HuH-7 (cell line): ENCODE measurements around the gene TBC1D5.
"Not testable (repeated sequence)": the region's sequence is repeated elsewhere in the genome, so short reads cannot be mapped to it uniquely, and the experiment has no call there.

Source experiments
- DNase-seq: peaks from one replicate; pipeline ENCODE4 v3.0.0; 2011; ENCODE audit warnings: low spot score

Gene TBC1D5

DNA sequence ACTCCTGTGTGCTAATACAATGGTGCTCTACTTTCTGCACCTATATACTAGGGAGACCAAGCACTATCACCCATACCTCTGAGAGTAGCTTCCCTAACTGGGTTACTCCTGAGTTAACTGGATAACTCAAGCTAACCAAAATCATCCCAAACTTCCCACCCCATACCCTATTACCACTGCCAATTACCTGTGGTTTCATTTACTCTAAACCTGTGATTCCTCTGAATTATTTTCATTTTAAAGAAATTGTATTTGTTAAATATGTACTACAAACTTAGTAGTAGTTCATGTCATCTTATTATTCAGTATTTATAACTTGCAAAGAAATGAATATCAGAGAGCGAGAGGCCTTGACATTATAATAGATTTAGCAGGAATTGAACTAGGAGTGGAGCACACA, 340.5 kb downstream of the TBC1D5 start:
- no peak for DNase-seq

GRCh38 chr3:17399586-17399985, 342.8 kb downstream of the TBC1D5 start:
- DNase-seq, result no peak

GRCh38 chr3:17398959-17399551, 343.4 kb downstream of the TBC1D5 start:
- DNase-seq, result no peak

DNA sequence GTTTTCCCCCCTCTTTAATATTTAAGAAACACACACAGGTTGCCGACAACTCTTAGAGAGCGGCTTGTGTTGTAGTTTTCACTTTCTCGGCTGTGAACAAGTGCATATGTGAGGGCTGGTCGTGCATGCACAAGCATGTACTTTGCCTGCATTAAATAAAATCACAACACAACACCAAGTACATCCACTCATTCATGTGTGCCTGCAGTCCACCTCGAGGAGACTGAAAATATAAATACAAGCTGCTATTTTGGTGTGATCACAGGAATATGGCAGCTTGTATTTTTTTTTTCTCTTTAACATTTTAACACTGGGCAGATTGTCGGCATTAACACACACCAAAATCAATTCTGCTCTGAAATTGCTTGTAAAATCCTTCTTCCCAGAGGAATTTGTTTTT, 346.4 kb downstream of the TBC1D5 start:
- no peak for DNase-seq

DNA sequence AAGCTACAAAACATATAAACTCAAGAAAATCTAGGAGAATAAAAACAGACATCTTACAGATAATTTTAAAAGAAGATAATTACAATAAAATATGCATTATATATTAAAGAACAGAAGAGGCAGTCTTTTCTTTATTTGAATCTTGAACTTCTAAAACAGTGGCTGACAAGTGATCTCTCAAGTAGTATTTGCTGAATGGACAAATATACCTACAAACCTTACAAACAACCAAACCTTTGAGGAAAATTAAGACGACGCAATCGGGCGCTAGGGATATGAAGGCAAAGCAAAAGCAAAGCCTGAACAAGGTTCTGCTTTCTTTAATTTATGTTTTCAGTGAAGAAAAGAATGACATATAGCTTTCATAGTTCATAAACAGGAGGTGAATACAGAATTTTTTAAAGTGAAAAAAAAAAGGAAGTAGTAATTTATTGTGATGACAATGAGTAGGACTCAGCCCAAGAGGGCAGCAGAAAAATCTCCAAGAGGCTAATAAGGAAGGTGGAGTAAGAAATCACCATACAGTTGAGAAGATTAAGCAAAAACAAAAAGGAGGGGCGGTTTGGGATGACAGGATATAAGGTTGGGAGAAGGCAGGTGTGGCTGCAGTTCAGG, 347.8 kb downstream of the TBC1D5 start:
- DNase-seq, result no peak

DNA sequence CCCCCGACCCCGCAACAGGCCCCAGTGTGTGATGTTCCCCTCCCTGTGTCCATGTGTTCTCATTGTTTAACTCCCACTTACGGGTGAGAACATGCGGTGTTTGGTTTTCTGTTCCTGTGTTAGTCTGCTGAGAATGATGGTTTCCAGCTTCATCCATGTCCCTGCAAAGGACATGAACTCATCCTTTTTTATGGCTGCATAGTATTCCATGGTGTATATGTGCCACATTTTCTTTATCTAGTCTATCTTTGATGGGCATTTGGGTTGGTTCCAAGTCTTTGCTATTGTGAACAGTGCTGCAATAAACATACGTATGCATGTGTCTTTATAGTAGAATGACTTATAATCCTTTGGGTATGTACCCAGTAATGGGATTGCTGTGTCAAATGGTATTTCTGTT, 349.9 kb downstream of the TBC1D5 start:
- not testable (repeated sequence) for DNase-seq

DNA sequence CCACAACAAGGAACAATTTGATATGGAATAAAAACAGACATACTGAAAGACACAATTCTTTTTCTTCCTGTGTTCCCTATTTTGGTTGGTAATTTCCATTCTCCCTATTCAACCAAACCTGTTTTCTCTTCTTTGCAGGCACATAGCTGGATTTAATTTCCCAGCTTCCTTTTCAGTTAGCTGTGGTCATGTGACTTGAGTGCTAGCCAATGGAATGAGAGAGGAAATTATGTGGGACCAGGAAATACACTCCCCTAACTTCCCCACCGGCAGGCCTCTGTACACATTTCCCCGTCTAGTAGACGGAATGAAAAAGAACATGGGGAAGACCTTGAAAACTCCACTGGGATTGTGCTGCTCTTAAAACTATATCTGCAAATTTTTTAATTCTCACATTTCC, 351.6 kb downstream of the TBC1D5 start:
- no peak for DNase-seq

GRCh38 chr3:17387108-17387507, 355.3 kb downstream of the TBC1D5 start:
- no peak for DNase-seq

DNA sequence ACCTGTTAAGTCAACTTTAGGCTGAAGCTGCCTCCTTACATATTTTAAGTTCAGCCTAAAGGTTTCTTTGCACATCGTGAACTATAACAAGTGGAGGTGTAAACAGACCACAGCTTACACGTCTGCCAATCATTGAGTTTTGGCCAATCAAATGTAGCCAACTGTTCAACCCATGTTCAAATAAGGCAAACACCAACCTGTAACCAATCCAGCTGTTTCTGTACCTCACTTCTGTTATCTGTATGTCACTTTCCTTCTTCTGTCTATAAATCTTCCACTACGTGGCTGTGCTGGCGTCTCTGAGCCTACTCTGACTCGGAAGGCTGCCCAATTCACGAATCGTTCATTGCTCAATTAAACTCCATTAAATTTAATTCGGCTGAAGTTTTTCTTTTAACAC, 356.0 kb downstream of the TBC1D5 start:
- no peak for DNase-seq

GRCh38 chr3:17384567-17385296, 357.7 kb downstream of the TBC1D5 start:
- DNase-seq, result no peak

GRCh38 chr3:17373304-17373703, 369.1 kb downstream of the TBC1D5 start:
- DNase-seq, result no peak

GRCh38 chr3:17372362-17373210, 369.8 kb downstream of the TBC1D5 start:
- DNase-seq, result no peak

GRCh38 chr3:17369973-17370372, 372.5 kb downstream of the TBC1D5 start:
- DNase-seq, result no peak

GRCh38 chr3:17367171-17367570, 375.3 kb downstream of the TBC1D5 start:
- DNase-seq, result no peak

- no peak for DNase-seq
These were observed 381.4 kb downstream of the TBC1D5 start for GRCh38 chr3:17360991-17361390.

- DNase-seq, result no peak
These were observed 382.5 kb downstream of the TBC1D5 start for GRCh38 chr3:17359911-17360310.

GRCh38 chr3:17357035-17357710, 385.3 kb downstream of the TBC1D5 start:
- DNase-seq, result no peak

DNA sequence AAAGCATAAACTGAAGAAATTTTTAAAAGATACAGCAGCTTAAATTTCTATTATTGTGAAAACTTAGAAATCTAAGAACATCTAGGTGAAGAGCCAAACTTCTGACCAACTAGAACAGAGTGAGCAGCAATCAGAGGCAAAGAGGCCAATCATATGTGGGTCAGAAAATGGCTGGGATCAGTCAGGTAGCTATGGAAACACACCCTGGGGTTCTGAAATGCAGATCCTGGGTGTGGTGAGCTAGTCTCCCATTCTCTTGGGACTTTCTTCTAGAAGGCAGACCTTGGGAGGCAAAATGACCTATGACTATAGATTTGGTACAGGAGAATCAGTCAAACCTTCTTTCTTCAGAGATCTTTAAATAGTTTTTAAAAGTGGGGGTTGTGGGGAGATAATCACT, 385.8 kb downstream of the TBC1D5 start:
- no peak for DNase-seq

GRCh38 chr3:17355591-17355990, 386.8 kb downstream of the TBC1D5 start:
- DNase-seq, result no peak

DNA sequence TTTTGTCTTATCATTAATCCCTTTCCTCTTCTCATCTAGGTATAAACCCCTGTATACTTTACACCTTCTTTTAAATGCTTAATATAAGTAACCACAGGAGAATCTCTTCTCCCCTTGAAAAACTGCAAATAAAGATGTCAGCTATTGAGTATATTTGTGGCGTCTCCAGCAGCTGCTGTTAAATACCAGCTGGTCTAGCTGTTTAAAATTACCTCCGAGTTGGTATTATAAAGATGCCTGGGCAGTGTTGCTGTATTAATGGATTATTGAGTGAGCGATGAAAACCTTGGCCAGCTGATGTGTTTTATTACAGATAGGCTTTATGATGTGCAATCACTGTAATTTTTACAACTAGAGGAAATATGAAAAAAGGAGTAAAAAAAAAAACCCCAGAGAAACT, 388.1 kb downstream of the TBC1D5 start:
- no peak for DNase-seq

DNA sequence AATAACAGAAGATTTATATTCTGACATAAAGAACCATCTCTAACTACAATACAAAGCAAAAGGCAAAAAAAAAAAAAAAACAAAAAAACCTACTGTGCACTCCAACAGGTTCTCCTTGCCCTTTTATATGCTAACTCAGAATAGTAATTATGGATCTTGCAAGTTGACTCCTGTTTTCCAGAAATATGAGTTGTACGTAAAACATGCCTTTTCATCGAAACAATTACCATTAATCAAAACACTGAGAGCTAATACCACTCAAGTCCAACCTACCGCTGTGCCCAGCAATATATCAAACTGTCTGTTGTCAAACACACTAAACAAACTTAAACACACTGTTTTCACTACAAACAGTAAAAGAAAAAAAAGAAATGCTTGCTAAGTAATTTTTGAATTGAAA, 389.8 kb downstream of the TBC1D5 start:
- no peak for DNase-seq

DNA sequence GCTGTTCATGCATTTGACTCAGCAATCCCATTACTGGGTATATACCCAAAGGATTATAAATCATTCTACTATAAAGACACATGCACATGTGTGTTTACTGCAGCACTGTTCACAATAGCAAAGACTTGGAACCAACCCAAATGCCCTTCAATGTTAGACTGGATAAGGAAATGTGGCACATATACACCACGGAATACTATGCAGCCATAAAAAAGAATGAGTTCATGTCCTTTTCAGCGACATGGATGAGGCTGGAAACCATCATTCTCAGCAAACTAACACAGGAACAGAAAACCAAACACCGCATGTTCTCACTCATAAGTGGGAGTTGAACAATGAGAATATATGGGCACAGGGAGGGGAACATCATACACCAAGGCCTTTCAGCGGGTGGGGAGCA, 391.2 kb downstream of the TBC1D5 start:
- not testable (repeated sequence) for DNase-seq
